Measurements from ENCODE around the gene MAN1C1.

Gene MAN1C1

DNA sequence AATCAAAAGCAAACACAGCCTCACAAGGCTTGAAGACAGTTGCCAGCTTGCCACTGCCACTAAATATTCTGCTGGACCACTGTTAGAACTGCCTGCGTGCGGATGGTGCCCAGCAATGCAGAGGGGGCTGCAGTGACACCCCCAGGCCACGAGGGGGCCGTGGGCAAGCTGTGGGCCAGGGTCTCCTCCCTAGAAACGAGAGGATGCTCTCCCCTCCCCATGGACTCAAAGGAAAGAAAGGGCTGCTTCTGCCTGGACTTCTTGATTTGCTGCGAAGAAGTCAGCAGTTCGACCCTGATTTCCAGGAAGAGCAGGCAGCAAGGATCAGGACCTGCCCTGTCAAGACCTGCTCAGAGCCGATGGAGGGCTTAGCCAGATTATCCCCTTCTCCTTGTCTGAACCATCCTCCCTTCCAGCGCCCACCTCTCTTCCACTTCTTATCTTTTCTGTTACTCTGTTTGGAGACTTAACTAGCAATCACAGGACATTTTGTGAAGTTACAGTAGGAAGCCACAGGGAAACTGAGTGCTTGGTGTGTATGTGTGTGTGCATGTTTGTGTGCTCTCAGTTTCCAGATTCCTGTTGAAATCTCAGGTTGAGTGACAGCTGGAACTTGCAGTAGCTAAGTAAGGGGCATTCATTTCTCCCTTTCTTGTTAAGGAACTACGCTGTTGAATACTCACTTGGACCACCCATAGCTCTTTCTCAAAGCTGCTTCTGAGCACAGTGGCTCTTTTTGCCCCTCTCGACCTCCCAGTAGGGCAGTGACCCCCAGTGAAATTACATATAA lies 2.7 kb downstream of the MAN1C1 start:
- TF ChIP-seq, protein P1, sequence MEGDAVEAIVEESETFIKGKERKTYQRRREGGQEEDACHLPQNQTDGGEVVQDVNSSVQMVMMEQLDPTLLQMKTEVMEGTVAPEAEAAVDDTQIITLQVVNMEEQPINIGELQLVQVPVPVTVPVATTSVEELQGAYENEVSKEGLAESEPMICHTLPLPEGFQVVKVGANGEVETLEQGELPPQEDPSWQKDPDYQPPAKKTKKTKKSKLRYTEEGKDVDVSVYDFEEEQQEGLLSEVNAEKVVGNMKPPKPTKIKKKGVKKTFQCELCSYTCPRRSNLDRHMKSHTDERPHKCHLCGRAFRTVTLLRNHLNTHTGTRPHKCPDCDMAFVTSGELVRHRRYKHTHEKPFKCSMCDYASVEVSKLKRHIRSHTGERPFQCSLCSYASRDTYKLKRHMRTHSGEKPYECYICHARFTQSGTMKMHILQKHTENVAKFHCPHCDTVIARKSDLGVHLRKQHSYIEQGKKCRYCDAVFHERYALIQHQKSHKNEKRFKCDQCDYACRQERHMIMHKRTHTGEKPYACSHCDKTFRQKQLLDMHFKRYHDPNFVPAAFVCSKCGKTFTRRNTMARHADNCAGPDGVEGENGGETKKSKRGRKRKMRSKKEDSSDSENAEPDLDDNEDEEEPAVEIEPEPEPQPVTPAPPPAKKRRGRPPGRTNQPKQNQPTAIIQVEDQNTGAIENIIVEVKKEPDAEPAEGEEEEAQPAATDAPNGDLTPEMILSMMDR (IDR thresholded peaks at IDR 0.05; ENCODE audit: extremely low read depth, missing control alignments) = peak; percentile 65
- no peak for DNase-seq (ENCODE audit: low spot score)

DNA sequence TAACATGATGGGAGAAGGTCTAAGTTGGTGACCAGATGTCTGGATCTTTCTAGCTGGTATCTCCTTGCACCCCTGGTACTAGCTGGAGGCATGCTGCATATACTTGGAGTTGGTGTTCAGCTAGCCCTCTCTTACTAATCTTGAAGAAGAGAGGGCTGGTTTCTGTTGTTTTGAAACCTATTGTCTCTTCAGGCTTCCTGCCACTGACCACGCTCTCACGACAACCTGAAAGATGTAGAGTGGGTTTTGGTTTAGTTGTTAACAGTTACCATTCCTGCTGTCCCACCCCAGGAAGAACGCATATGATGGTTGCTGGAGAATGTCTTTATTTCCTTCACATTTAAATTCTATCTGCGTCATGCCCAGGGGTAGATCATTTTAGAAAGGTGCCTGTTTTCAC lies 3.6 kb downstream of the MAN1C1 start:
- TF ChIP-seq, protein P1 (IDR thresholded peaks at IDR 0.05; ENCODE audit: extremely low read depth, missing control alignments) = no peak
- peak; percentile 67 for DNase-seq (ENCODE audit: low spot score)

DNA sequence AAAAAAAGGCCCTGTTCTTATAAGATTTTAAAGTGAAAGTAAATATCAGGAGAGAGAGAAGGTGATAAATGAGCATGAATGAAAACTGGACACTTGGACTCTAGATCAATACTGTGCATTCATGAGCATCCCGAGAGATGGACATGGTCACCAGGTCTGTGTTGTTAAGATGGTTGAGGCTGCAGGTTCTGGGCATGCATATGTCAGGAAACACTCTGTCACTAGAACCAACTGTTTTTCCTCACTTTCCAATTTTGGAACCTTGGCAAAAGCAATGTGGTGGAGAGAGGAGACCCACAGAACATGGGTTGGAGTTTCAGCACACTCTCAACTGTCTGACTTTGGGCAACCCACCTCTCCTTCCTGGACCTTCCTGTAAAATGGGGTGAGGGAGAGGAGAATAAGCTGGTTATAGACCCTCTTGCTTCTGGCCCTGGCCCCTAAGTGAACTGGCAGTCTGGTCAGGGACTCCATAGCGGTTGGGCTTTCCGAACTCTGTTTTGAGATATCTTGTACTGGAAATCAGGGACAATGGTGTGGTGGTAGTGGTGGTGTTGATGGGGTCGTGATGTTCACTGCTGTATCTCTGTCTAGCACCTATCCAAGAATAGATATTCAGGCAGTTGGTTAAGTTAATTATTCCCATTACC lies 4.2 kb downstream of the MAN1C1 start:
- TF ChIP-seq, protein P1 (IDR thresholded peaks at IDR 0.05; ENCODE audit: extremely low read depth, missing control alignments) = no peak
- DNase-seq (ENCODE audit: low spot score) = no peak

DNA sequence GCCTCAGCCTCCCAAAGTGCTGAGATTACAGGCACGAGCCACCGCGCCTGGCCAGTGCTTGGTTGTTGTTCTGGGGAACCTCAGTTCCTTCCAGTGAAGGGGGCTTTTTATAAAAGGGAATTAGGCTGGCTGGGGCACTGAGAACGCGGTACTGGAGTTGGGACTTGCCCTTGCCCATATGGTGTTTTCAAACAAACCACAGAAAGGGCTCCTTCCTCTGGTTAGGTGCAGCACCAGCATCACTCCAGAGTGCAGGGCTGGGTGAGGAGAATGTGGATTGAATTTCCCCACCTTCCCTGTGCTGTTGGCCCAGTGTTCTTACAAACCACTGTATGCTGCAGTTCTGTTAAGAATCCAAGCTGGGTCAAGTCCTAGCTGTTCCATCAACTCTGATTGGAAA lies 5.3 kb downstream of the MAN1C1 start:
- TF ChIP-seq, protein P1 (IDR thresholded peaks at IDR 0.05; ENCODE audit: extremely low read depth, missing control alignments) = no peak
- DNase-seq (ENCODE audit: low spot score) = no peak

DNA sequence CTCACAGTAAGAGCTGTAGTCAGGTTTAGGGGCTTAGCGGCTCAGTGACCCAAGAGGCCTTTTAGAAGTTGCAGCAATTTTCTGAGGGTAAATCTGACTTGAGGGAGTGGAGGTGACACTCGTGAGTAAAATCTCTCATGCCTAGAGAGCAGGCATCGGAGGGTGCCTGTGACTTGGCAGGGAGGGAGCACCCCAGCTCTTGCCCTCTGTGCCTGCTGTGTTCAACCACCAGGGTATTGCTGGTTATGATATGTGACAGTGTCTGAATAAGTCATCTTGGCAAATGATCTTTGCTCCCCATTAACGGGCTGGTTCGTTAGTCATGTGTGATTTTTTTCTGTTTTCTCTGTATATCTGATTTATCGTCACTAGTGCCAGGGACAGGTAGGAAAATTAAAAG lies 5.9 kb downstream of the MAN1C1 start:
- TF ChIP-seq, protein P1 (IDR thresholded peaks at IDR 0.05; ENCODE audit: extremely low read depth, missing control alignments) = no peak

DNA sequence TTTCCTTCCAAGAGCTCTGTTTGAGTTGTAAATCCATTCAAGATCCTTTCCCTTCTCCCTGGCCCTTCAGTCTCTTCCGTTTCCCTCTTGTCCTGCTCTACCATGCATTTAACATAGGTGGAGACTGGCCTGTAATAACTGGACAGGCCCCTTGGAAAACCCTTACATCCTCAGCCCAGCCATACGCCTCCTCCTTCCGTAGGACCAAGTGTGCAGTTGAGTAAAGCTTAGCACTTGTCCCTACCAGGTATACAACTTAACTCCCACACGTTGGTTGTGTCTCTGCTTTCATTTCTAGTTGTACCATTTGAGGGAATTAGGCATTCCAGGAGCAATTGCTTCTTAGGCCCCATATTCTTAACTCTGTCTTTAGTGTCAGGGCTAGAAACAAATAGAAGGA lies 6.4 kb downstream of the MAN1C1 start:
- TF ChIP-seq, protein P1 (IDR thresholded peaks at IDR 0.05; ENCODE audit: extremely low read depth, missing control alignments) = no peak
- DNase-seq (ENCODE audit: low spot score) = no peak

More for the DNA sequence above, 5.9 kb downstream of the MAN1C1 start:
- no peak for DNase-seq (ENCODE audit: low spot score)

DNA sequence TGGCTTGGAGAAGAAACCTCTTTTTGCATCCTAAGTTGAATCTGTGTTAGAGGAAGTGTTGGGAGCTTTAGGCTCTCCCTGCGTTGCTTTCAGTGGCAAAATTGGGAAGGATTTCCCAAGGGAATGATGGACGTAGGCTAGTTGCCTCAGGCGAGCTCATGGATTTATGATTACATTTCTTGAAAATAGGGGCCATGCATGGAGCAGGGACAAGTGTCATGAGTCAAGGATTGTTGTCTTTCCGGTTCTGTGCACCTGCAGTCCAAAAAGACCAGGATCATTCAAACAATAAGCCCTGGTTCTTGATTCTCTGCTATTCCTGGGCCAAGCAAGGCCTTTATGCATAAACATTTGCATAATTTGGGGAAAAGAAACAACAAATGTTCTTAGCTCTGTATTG lies 7.1 kb downstream of the MAN1C1 start:
- DNase-seq (ENCODE audit: low spot score) = no peak
- TF ChIP-seq, protein P1 (IDR thresholded peaks at IDR 0.05; ENCODE audit: extremely low read depth, missing control alignments) = no peak

Data from GM20000 (cell line).